K562 (cell line): ENCODE results near the gene VEGFB. TPM values are rescaled to one million over a fixed set of nuclear protein-coding genes. Genes with fewer than 3 reads are reported as not detected.

Experiments
- BACH1 ChIP-seq: fragments of 200-800 bp; sonication (Bioruptor generic); IDR thresholded peaks from 2 replicates; pipeline ENCODE4 v1.6.1; 2016; ENCODE audit warnings: missing genetic modification characterization, missing compliant biosample characterization
- DACH1 ChIP-seq: fragments of 450-650 bp; IDR thresholded peaks from 2 replicates; pipeline ENCODE4 v1.6.1; 2018; ENCODE audit not compliant: partially characterized antibody
- EHMT2 ChIP-seq: fragments of 450-650 bp; IDR thresholded peaks from 2 replicates; pipeline ENCODE4 v1.6.1; 2018; ENCODE audit warnings: antibody characterized with exemption
- HNRNPK ChIP-seq: fragments of 200-400 bp; formaldehyde crosslinking; IDR thresholded peaks from one replicate; pipeline ENCODE4 v1.6.1; 2018; ENCODE audit warnings: mild to moderate bottlenecking, low read depth, low read length; ENCODE audit not compliant: poor library complexity, severe bottlenecking
- HNRNPUL1 ChIP-seq: fragments of 200-400 bp; formaldehyde crosslinking; IDR thresholded peaks from 2 replicates; pipeline ENCODE4 v1.6.1; 2017; ENCODE audit warnings: low read length
- KDM2B ChIP-seq: fragments of 250-450 bp; sonication (Bioruptor Pico); IDR thresholded peaks from 2 replicates; pipeline ENCODE4 v1.8.0; 2021; ENCODE audit warnings: mild to moderate bottlenecking, moderate library complexity
- NRF1 ChIP-seq, 2 experiments: fragments of 450-650 bp; IDR thresholded peaks in 1 of 2; conservative IDR thresholded peaks in 1 of 2; 2 replicates each; pipeline ENCODE4 v1.6.1; 2014; ENCODE audit warnings: mild to moderate bottlenecking in 2 of 2
- SIX5 ChIP-seq, 2 experiments: IDR thresholded peaks; 2 replicates each; pipeline ENCODE4 v1.6.1; 2011; ENCODE audit warnings: low read length in 2 of 2, borderline replicate concordance in 1 of 2, low read depth in 1 of 2, mild to moderate bottlenecking in 1 of 2, moderate library complexity in 1 of 2; ENCODE audit not compliant: insufficient read depth in 1 of 2
- TEAD1 ChIP-seq, 2 experiments: fragments of 450-650 bp in 1 of 2; sonication (generic) in 1 of 2; formaldehyde crosslinking; IDR thresholded peaks; 2 replicates each; pipeline versions ENCODE4 v1.4.0 to v1.8.0; 2020 to 2022; ENCODE audit warnings: mild to moderate bottlenecking in 2 of 2, missing genetic modification reagents in 1 of 2
- ZNF644 ChIP-seq: fragments of 200-800 bp; sonication (Bioruptor generic); IDR thresholded peaks from 2 replicates; pipeline ENCODE4 v1.6.1; 2016; ENCODE audit warnings: low read depth, missing genetic modification characterization, missing compliant biosample characterization
- ZNF778 ChIP-seq: fragments of 450-650 bp; formaldehyde crosslinking; IDR thresholded peaks from 2 replicates; pipeline ENCODE4 v1.4.0; 2020; ENCODE audit warnings: mild to moderate bottlenecking, moderate library complexity
- ZNF780A ChIP-seq: fragments of 250-450 bp; sonication (Bioruptor Pico); IDR thresholded peaks from 2 replicates; pipeline ENCODE4 v1.5.0; 2021; ENCODE audit warnings: mild to moderate bottlenecking
- polyA plus RNA-seq, 8 experiments: library from polyadenylated mRNA; depleted of rRNA in 4 of 8; stranded (reverse) in 5 of 8; unstranded in 3 of 8; fragments of >200 nt; fragmentation: Nextera tagmentation in 2 of 8; fragmentation: Illumina TruSeq in 1 of 8; extraction: Ambion mirVana in 2 of 8; extraction: Trizol in 1 of 8; gene quantifications; 2 replicates each; pipeline versions ENCODE4 v1.2.1 to v1.2.3, GENCODE V29; 2011 to 2014; ENCODE audit warnings: inconsistent platforms in 1 of 8, missing spikeins in 1 of 8
- total RNA-seq, 7 experiments: library from RNA; depleted of rRNA in 6 of 7; stranded (reverse); fragments of >200 nt in 6 of 7; fragmentation: Illumina TruSeq in 2 of 7; extraction: Trizol in 2 of 7; gene quantifications; 2 replicates each; pipeline versions ENCODE4 v1.2.1 to v1.2.3, GENCODE V29; 2011 to 2021; ENCODE audit warnings: low replicate concordance in 1 of 7
- TF ChIP-seq, protein P1 (sequence below): fragments of 250-450 bp; sonication (Bioruptor Pico); IDR thresholded peaks from 2 replicates; pipeline ENCODE4 v1.8.0; 2021; ENCODE audit warnings: moderate library complexity, mild to moderate bottlenecking, inconsistent platforms
- TF ChIP-seq, protein P2 (sequence below): IDR thresholded peaks from 2 replicates; pipeline ENCODE4 v1.6.1; 2016; ENCODE audit warnings: missing genetic modification characterization, missing compliant biosample characterization
- TF ChIP-seq, protein P3 (sequence below): fragments of 250-450 bp; sonication (Bioruptor Pico); IDR thresholded peaks from 2 replicates; pipeline ENCODE4 v1.8.0; 2022; ENCODE audit warnings: moderate library complexity, mild to moderate bottlenecking, inconsistent platforms
- TF ChIP-seq, protein P4 (sequence below): fragments of 450-650 bp; IDR thresholded peaks from 2 replicates; pipeline ENCODE4 v1.6.1; 2018; ENCODE audit warnings: mild to moderate bottlenecking, low read depth; ENCODE audit not compliant: partially characterized antibody
- TF ChIP-seq, protein P5 (sequence below), 2 experiments: IDR thresholded peaks in 1 of 2; conservative IDR thresholded peaks in 1 of 2; 2 replicates each; pipeline ENCODE4 v1.6.1; 2016; ENCODE audit warnings: low read depth in 2 of 2, mild to moderate bottlenecking in 1 of 2, missing compliant biosample characterization in 1 of 2, missing genetic modification characterization in 1 of 2, moderate library complexity in 1 of 2

VEGFB gene
- total and polyA plus RNA-seq, 9 of the 15 experiments (the other 6 are each of a cell fraction or from before 2014, with no cell fraction given), result 11.0 to 83.4 (median 25.7) TPM

DNA sequence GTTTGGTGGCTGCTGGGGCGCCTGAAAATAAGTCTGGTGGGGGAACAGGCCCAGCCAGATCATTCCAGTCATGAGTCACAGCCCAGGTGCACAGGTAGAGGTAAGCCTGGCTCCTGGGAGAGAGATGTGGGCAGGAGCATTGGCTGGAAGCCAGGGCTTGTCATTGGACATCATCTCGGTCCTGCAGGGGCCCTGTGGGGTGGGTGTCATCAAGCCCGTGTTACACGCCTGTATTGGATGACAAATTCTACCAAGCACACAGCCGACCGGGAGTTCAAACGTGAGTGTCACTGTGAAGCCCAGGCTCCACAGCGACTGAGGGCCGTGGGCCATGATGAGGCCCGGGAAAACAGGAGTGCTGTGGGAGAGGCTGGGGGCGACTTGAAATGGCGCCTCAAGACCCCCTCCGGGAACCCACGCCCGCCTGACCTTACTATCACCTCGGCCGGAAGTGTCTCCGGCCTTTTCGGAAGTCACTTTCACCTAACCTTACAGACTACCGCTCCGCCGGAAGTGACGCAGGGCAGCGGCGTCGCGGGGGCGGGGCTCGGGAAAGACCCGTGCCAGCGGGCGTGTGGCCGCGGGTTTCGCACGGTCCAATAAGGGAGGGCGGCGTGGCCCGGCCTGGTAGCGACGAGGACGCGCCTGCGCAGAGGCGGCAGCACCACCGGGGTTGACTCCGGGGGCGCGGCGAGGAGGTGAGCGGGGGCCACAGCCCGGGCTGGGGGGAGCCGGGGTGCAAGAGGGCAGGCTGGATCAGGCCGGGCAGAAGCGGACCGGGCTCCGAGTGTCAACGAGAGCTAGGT, 6.3 kb downstream of the VEGFB start, which contains the start of gene FKBP2 (continued):
- TF ChIP-seq HNRNPK (no peak), ZNF780A (no peak), BACH1 (tag) (no peak; the same call in 1 of the 2 replicates), NRF1 (conservative IDR thresholded peaks at IDR 0.05 in 1 of 2, IDR thresholded peaks at IDR 0.05 in 1 of 2) (peak; percentile 98), EHMT2 (no peak), DACH1 (no peak), SIX5 (IDR thresholded peaks at IDR 0.05; ENCODE audit: borderline replicate concordance in 1 of 2, insufficient read depth in 1 of 2, low read depth in 1 of 2, low read length in 2 of 2) (no peak), KDM2B (CRISPR knock-in tag) (no peak), ZNF778 (CRISPR knock-in tag) (no peak), TEAD1 (CRISPR knock-in tag; IDR thresholded peaks at IDR 0.05) (no peak; a peak in 1 of 4 replicates), ZNF644 (tag) (no peak), HNRNPUL1 (no peak)
- TF ChIP-seq, protein P1, sequence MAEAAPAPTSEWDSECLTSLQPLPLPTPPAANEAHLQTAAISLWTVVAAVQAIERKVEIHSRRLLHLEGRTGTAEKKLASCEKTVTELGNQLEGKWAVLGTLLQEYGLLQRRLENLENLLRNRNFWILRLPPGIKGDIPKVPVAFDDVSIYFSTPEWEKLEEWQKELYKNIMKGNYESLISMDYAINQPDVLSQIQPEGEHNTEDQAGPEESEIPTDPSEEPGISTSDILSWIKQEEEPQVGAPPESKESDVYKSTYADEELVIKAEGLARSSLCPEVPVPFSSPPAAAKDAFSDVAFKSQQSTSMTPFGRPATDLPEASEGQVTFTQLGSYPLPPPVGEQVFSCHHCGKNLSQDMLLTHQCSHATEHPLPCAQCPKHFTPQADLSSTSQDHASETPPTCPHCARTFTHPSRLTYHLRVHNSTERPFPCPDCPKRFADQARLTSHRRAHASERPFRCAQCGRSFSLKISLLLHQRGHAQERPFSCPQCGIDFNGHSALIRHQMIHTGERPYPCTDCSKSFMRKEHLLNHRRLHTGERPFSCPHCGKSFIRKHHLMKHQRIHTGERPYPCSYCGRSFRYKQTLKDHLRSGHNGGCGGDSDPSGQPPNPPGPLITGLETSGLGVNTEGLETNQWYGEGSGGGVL (CRISPR knock-in tag), result no peak
- TF ChIP-seq, protein P2, sequence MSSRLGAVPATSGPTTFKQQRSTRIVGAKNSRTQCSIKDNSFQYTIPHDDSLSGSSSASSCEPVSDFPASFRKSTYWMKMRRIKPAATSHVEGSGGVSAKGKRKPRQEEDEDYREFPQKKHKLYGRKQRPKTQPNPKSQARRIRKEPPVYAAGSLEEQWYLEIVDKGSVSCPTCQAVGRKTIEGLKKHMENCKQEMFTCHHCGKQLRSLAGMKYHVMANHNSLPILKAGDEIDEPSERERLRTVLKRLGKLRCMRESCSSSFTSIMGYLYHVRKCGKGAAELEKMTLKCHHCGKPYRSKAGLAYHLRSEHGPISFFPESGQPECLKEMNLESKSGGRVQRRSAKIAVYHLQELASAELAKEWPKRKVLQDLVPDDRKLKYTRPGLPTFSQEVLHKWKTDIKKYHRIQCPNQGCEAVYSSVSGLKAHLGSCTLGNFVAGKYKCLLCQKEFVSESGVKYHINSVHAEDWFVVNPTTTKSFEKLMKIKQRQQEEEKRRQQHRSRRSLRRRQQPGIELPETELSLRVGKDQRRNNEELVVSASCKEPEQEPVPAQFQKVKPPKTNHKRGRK (tag), result no peak
- TF ChIP-seq, protein P3, sequence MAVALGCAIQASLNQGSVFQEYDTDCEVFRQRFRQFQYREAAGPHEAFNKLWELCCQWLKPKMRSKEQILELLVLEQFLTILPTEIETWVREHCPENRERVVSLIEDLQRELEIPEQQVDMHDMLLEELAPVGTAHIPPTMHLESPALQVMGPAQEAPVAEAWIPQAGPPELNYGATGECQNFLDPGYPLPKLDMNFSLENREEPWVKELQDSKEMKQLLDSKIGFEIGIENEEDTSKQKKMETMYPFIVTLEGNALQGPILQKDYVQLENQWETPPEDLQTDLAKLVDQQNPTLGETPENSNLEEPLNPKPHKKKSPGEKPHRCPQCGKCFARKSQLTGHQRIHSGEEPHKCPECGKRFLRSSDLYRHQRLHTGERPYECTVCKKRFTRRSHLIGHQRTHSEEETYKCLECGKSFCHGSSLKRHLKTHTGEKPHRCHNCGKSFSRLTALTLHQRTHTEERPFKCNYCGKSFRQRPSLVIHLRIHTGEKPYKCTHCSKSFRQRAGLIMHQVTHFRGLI (CRISPR knock-in tag), result no peak
- TF ChIP-seq, protein P4, sequence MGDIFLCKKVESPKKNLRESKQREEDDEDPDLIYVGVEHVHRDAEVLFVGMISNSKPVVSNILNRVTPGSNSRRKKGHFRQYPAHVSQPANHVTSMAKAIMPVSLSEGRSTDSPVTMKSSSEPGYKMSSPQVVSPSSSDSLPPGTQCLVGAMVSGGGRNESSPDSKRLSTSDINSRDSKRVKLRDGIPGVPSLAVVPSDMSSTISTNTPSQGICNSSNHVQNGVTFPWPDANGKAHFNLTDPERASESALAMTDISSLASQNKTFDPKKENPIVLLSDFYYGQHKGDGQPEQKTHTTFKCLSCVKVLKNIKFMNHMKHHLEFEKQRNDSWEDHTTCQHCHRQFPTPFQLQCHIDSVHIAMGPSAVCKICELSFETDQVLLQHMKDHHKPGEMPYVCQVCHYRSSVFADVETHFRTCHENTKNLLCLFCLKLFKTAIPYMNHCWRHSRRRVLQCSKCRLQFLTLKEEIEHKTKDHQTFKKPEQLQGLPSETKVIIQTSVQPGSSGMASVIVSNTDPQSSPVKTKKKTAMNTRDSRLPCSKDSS, result no peak
- TF ChIP-seq, protein P5, sequence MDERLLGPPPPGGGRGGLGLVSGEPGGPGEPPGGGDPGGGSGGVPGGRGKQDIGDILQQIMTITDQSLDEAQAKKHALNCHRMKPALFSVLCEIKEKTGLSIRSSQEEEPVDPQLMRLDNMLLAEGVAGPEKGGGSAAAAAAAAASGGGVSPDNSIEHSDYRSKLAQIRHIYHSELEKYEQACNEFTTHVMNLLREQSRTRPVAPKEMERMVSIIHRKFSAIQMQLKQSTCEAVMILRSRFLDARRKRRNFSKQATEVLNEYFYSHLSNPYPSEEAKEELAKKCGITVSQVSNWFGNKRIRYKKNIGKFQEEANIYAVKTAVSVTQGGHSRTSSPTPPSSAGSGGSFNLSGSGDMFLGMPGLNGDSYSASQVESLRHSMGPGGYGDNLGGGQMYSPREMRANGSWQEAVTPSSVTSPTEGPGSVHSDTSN (CRISPR knock-in tag; IDR thresholded peaks at IDR 0.05; ENCODE audit: low read depth), result no peak
- TF ChIP-seq, protein P5 (tag; conservative IDR thresholded peaks at IDR 0.05; ENCODE audit: low read depth), result no peak; the same call in 1 of the 2 replicates
